ENCODE measurements around the gene WNK3. TPM values are rescaled to one million over a fixed set of nuclear protein-coding genes. Genes with fewer than 3 reads are reported as not detected.
"Not testable (repeated sequence)": the region's sequence is repeated elsewhere in the genome, so short reads cannot be mapped to it uniquely, and the experiment has no call there.

The WNK3 gene
- polyA plus RNA-seq (2013, experiment 1 of 2; ENCODE audit: insufficient read length) = 1.2 TPM
- 1.3 TPM for polyA plus RNA-seq (2013, experiment 2 of 2; ENCODE audit: insufficient read length)

- peak; percentile 88 for DNase-seq
These were observed at the start of gene WNK3 for GRCh38 chrX:54357414-54358377. Gene WNK3 (minus strand): TSS chrX:54358046.

GRCh38 chrX:54407266-54407665 is 49.4 kb upstream of the WNK3 start:
- DNase-seq = no peak

GRCh38 chrX:54397113-54397512 is 39.3 kb upstream of the WNK3 start:
- no peak for DNase-seq

- no peak for DNase-seq
These were observed 28.5 kb upstream of the WNK3 start for GRCh38 chrX:54386314-54386713.

- DNase-seq = not testable (repeated sequence)
These were observed 26.8 kb upstream of the WNK3 start for GRCh38 chrX:54384661-54385060.

- no peak for DNase-seq
These were observed 1.6 kb upstream of the WNK3 start for GRCh38 chrX:54359408-54359807.

GRCh38 chrX:54358424-54359211 is 772 bp upstream of the WNK3 start:
- DNase-seq = peak; percentile 75

- DNase-seq = no peak
These were observed 5.2 kb downstream of the WNK3 start for GRCh38 chrX:54352677-54353076.

GRCh38 chrX:54337383-54337782 is 20.5 kb downstream of the WNK3 start:
- not testable (repeated sequence) for DNase-seq

- DNase-seq = no peak
These were observed 32.8 kb downstream of the WNK3 start for GRCh38 chrX:54325077-54325476.

GRCh38 chrX:54320067-54320466 is 37.8 kb downstream of the WNK3 start:
- no peak for DNase-seq

GRCh38 chrX:54306379-54306778 is 51.5 kb downstream of the WNK3 start:
- no peak for DNase-seq

- DNase-seq = no peak
These were observed 56.3 kb downstream of the WNK3 start for GRCh38 chrX:54301516-54301915.

- DNase-seq = no peak
These were observed 63.5 kb downstream of the WNK3 start for GRCh38 chrX:54294306-54294705.

- DNase-seq = no peak
These were observed 65.1 kb downstream of the WNK3 start for GRCh38 chrX:54292755-54293154.

GRCh38 chrX:54291758-54292157 is 66.1 kb downstream of the WNK3 start:
- DNase-seq = no peak

GRCh38 chrX:54288968-54289367 is 68.9 kb downstream of the WNK3 start:
- no peak for DNase-seq

- DNase-seq = peak; percentile 6
These were observed 69.6 kb downstream of the WNK3 start for GRCh38 chrX:54288277-54288676.

- DNase-seq = no peak
These were observed 76.2 kb downstream of the WNK3 start for GRCh38 chrX:54281676-54282075.

GRCh38 chrX:54280466-54280865 is 77.4 kb downstream of the WNK3 start:
- no peak for DNase-seq

- DNase-seq = no peak
These were observed 86.2 kb downstream of the WNK3 start for GRCh38 chrX:54271664-54272063.

GRCh38 chrX:54248309-54248708 is 109.5 kb downstream of the WNK3 start:
- DNase-seq = peak; percentile 20

- DNase-seq = peak; percentile 16
These were observed 111.0 kb downstream of the WNK3 start for GRCh38 chrX:54246866-54247265.

Measured in fibroblast of skin of abdomen (primary cell).